A549 (cell line): ENCODE results near the gene CUX1.

Experiments
- EP300 ChIP-seq, 2 experiments: fragments of >200 bp; sonication (Bioruptor Twin); formaldehyde crosslinking; IDR thresholded peaks; 2 replicates in 1 of 2; 3 replicates in 1 of 2; pipeline ENCODE4 v1.6.1; 2016 to 2017
- HDAC2 ChIP-seq: fragments of 200-600 bp; sonication (generic); IDR thresholded peaks from 2 replicates; pipeline ENCODE4 v1.6.1; 2016
- MAFK ChIP-seq: fragments of 450-650 bp; IDR thresholded peaks from 2 replicates; pipeline ENCODE4 v1.6.1; 2014; ENCODE audit not compliant: partially characterized antibody
- MYC ChIP-seq: IDR thresholded peaks from 2 replicates; pipeline ENCODE4 v1.6.1; 2012; ENCODE audit warnings: mild to moderate bottlenecking, inconsistent platforms, low read length, improper control_type of control experiment, borderline replicate concordance
- POLR2A ChIP-seq: IDR thresholded peaks from 2 replicates; pipeline ENCODE4 v1.6.1; 2012; ENCODE audit warnings: mild to moderate bottlenecking, low read length
- RFX5 ChIP-seq: fragments of 450-650 bp; IDR thresholded peaks from 2 replicates; pipeline ENCODE4 v1.7.1; 2014; ENCODE audit warnings: antibody characterized with exemption, mild to moderate bottlenecking, moderate library complexity
- SMC3 ChIP-seq: fragments of >200 bp; sonication (Bioruptor Twin); formaldehyde crosslinking; IDR thresholded peaks from 3 replicates; pipeline ENCODE4 v1.6.1; 2018; ENCODE audit warnings: inconsistent platforms
- ZFP36 ChIP-seq: fragments of 450-650 bp; IDR thresholded peaks from 2 replicates; pipeline ENCODE4 v1.6.1; 2014; ENCODE audit warnings: borderline replicate concordance; ENCODE audit not compliant: partially characterized antibody
- TF ChIP-seq, protein P1 (sequence below): fragments of >200 bp; sonication (Bioruptor Twin); formaldehyde crosslinking; IDR thresholded peaks from 3 replicates; pipeline ENCODE4 v1.5.1; 2016
- TF ChIP-seq, protein P2 (sequence below): IDR thresholded peaks from 2 replicates; pipeline ENCODE4 v1.6.1; 2012
- TF ChIP-seq, protein P3 (sequence below): IDR thresholded peaks from 2 replicates; pipeline ENCODE4 v1.6.1; 2012

DNA sequence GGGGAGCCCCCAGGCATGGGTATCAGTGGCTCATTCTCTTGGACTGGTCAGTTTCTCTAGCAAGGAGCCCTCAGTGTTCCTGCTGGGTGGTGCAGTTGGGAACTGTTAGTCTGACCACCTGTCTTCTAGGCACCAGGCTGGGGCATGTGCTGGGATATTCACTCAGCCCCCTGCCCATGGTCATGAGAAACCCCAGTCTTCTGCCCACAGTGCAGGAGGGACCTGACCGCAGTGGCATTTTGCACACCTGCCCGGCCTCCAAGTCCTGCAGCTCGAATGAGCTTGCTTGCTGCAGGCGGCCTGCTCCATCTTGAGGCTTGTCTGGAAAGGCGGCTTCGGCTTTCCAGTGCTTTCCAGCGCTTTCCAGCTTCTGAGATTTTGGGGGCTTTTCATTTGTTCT lies 36.3 kb downstream of the CUX1 start:
- TF ChIP-seq POLR2A (no peak), ZFP36 (no peak), EP300 (IDR thresholded peaks at IDR 0.05) (no peak), MYC (no peak), HDAC2 (no peak), RFX5 (no peak), MAFK (no peak), SMC3 (no peak)
- TF ChIP-seq, protein P1, sequence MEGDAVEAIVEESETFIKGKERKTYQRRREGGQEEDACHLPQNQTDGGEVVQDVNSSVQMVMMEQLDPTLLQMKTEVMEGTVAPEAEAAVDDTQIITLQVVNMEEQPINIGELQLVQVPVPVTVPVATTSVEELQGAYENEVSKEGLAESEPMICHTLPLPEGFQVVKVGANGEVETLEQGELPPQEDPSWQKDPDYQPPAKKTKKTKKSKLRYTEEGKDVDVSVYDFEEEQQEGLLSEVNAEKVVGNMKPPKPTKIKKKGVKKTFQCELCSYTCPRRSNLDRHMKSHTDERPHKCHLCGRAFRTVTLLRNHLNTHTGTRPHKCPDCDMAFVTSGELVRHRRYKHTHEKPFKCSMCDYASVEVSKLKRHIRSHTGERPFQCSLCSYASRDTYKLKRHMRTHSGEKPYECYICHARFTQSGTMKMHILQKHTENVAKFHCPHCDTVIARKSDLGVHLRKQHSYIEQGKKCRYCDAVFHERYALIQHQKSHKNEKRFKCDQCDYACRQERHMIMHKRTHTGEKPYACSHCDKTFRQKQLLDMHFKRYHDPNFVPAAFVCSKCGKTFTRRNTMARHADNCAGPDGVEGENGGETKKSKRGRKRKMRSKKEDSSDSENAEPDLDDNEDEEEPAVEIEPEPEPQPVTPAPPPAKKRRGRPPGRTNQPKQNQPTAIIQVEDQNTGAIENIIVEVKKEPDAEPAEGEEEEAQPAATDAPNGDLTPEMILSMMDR, result no peak
- TF ChIP-seq, protein P2, sequence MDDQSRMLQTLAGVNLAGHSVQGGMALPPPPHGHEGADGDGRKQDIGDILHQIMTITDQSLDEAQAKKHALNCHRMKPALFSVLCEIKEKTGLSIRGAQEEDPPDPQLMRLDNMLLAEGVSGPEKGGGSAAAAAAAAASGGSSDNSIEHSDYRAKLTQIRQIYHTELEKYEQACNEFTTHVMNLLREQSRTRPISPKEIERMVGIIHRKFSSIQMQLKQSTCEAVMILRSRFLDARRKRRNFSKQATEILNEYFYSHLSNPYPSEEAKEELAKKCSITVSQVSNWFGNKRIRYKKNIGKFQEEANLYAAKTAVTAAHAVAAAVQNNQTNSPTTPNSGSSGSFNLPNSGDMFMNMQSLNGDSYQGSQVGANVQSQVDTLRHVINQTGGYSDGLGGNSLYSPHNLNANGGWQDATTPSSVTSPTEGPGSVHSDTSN, result no peak
- TF ChIP-seq, protein P3, sequence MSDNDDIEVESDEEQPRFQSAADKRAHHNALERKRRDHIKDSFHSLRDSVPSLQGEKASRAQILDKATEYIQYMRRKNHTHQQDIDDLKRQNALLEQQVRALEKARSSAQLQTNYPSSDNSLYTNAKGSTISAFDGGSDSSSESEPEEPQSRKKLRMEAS, result no peak
